Measurements from ENCODE around the gene PTPRQ.
"Not testable (repeated sequence)": the region's sequence is repeated elsewhere in the genome, so short reads cannot be mapped to it uniquely, and the experiment has no call there.

PTPRQ gene

GRCh38 chr12:80443974-80444666 lies at the start of gene PTPRQ:
Gene PTPRQ (plus strand): TSS chr12:80444235. CDS start chr12:80444346, 111 bp downstream.
- no peak for DNase-seq

GRCh38 chr12:80400571-80400991 lies 43.5 kb upstream of the PTPRQ start:
- no peak for DNase-seq

GRCh38 chr12:80401191-80401590 lies 42.8 kb upstream of the PTPRQ start:
- DNase-seq, result no peak

- no peak for DNase-seq
These were observed 39.4 kb upstream of the PTPRQ start for GRCh38 chr12:80404629-80405028.

- no peak for DNase-seq
These were observed 37.8 kb upstream of the PTPRQ start for GRCh38 chr12:80406253-80406652.

GRCh38 chr12:80411787-80412186 lies 32.2 kb upstream of the PTPRQ start:
- DNase-seq, result no peak

GRCh38 chr12:80412343-80412953 lies 31.6 kb upstream of the PTPRQ start:
- peak; percentile 79 for DNase-seq

GRCh38 chr12:80413462-80413861 lies 30.6 kb upstream of the PTPRQ start:
- DNase-seq, result peak; percentile 39

GRCh38 chr12:80415466-80415865 lies 28.6 kb upstream of the PTPRQ start:
- DNase-seq, result no peak

GRCh38 chr12:80419644-80420043 lies 24.4 kb upstream of the PTPRQ start:
- no peak for DNase-seq

GRCh38 chr12:80420075-80420474 lies 24.0 kb upstream of the PTPRQ start:
- DNase-seq, result no peak

GRCh38 chr12:80422550-80422949 lies 21.5 kb upstream of the PTPRQ start:
- DNase-seq, result no peak

GRCh38 chr12:80432061-80432460 lies 12.0 kb upstream of the PTPRQ start:
- no peak for DNase-seq

- no peak for DNase-seq
These were observed 2.1 kb upstream of the PTPRQ start for GRCh38 chr12:80441921-80442320.

- DNase-seq, result peak; percentile 29
These were observed 1.4 kb upstream of the PTPRQ start for GRCh38 chr12:80442426-80443222.

- DNase-seq, result no peak
These were observed 1.2 kb downstream of the PTPRQ start for GRCh38 chr12:80445083-80445793.

GRCh38 chr12:80456513-80456912 lies 12.5 kb downstream of the PTPRQ start:
- no peak for DNase-seq

GRCh38 chr12:80460972-80461371 lies 16.9 kb downstream of the PTPRQ start:
- DNase-seq, result no peak

- not testable (repeated sequence) for DNase-seq
These were observed 17.8 kb downstream of the PTPRQ start for GRCh38 chr12:80461851-80462250.

GRCh38 chr12:80469681-80470080 lies 25.6 kb downstream of the PTPRQ start:
- no peak for DNase-seq

GRCh38 chr12:80470403-80470802 lies 26.4 kb downstream of the PTPRQ start:
- no peak for DNase-seq

- DNase-seq, result no peak
These were observed 28.2 kb downstream of the PTPRQ start for GRCh38 chr12:80472236-80472635.

- DNase-seq, result peak; percentile 51
These were observed 29.0 kb downstream of the PTPRQ start for GRCh38 chr12:80472911-80473500.
